NCI-H460 (cell line): Measurements from ENCODE around the gene MYLK3. TPM values are rescaled to one million over a fixed set of nuclear protein-coding genes. Genes with fewer than 3 reads are reported as not detected.
A peak's percentile ranks its signal among the peaks of the same experiment; 100 is the strongest.
"Not testable (repeated sequence)": the region's sequence is repeated elsewhere in the genome, so short reads cannot be mapped to it uniquely, and the experiment has no call there.

ENCODE experiments used
- DNase-seq: peaks from one replicate; pipeline ENCODE4 v3.0.0-alpha.2; 2016; ENCODE audit warnings: low read depth; ENCODE audit errors: extremely low read depth
- polyA plus RNA-seq: library from polyadenylated mRNA; depleted of rRNA; stranded (reverse); fragments of >200 nt; gene quantifications from 2 replicates; pipeline ENCODE4 v1.2.3, GENCODE V29; 2014; cell fraction: nucleus; rRNA removed
- total RNA-seq: library from RNA; depleted of rRNA; stranded (reverse); fragments of >200 nt; shearing (Covaris generic); gene quantifications from 2 replicates; pipeline ENCODE4 v1.2.3, GENCODE V29; 2014; rRNA removed

The MYLK3 gene
- total RNA-seq = 0.10 and 0.40 TPM in 2 replicates
- 0.31 and 0.44 TPM in 2 replicates for polyA plus RNA-seq

- no peak for DNase-seq
Measured at GRCh38 chr16:46747777-46748651, at the start of gene MYLK3. Gene MYLK3 (minus strand): TSS chr16:46748344. CDS start chr16:46748193, 151 bp downstream.

GRCh38 chr16:46797501-46797900 is 49.4 kb upstream of the MYLK3 start:
- DNase-seq = no peak

GRCh38 chr16:46796764-46797269 is 48.7 kb upstream of the MYLK3 start:
- no peak for DNase-seq

GRCh38 chr16:46793841-46794240 is 45.7 kb upstream of the MYLK3 start:
- no peak for DNase-seq

- no peak for DNase-seq
Measured at GRCh38 chr16:46790599-46791270, 42.6 kb upstream of the MYLK3 start.

GRCh38 chr16:46789499-46790414 is 41.6 kb upstream of the MYLK3 start:
- DNase-seq = peak; percentile 60

GRCh38 chr16:46788891-46789474 is 40.8 kb upstream of the MYLK3 start:
- DNase-seq = no peak

- no peak for DNase-seq
Measured at GRCh38 chr16:46787909-46788308, 39.8 kb upstream of the MYLK3 start.

- no peak for DNase-seq
Measured at GRCh38 chr16:46785076-46785845, 37.1 kb upstream of the MYLK3 start.

GRCh38 chr16:46784569-46784968 is 36.4 kb upstream of the MYLK3 start:
- DNase-seq = not testable (repeated sequence)

GRCh38 chr16:46783800-46784199 is 35.7 kb upstream of the MYLK3 start:
- DNase-seq = no peak

- no peak for DNase-seq
Measured at GRCh38 chr16:46782320-46782719, 34.2 kb upstream of the MYLK3 start.

- no peak for DNase-seq
Measured at GRCh38 chr16:46777804-46778203, 29.7 kb upstream of the MYLK3 start.

- DNase-seq = no peak
Measured at GRCh38 chr16:46775214-46775613, 27.1 kb upstream of the MYLK3 start.

- DNase-seq = no peak
Measured at GRCh38 chr16:46774743-46775177, 26.6 kb upstream of the MYLK3 start.

GRCh38 chr16:46772463-46772862 is 24.3 kb upstream of the MYLK3 start:
- DNase-seq = no peak

GRCh38 chr16:46768809-46769208 is 20.7 kb upstream of the MYLK3 start:
- DNase-seq = no peak

GRCh38 chr16:46765050-46765449 is 16.9 kb upstream of the MYLK3 start:
- no peak for DNase-seq

GRCh38 chr16:46763147-46763546 is 15.0 kb upstream of the MYLK3 start:
- no peak for DNase-seq
